T-helper 2 cell treated with Interferon-gamma antibody and Interleukin-4, amounts not matched to agents 100 ng/mL and 5 ng/mL, for 36 hours (primary cell): ENCODE measurements around the gene SKIDA1. TPM values are rescaled to one million over a fixed set of nuclear protein-coding genes. Genes with fewer than 3 reads are reported as not detected.

Experiments
- intact Hi-C: fragments of 100-400 bp; cut with micrococcal nuclease; formaldehyde crosslinking; loops from one replicate; pipeline ENCODE4 v1.15.1; 2023
- total RNA-seq: library from RNA; stranded (reverse); gene quantifications from 2 replicates; pipeline ENCODE4 v1.2.3, GENCODE V29; 2022

SKIDA1 gene
- total RNA-seq, 1 donor from 2014 or later: 0.16 TPM

- intact Hi-C loops: loop anchor here (10.0 kb wide), 1 partner anchor 765 kb away; no protein-coding TSS in a partner anchor
These were observed 35.3 kb downstream of the SKIDA1 start for GRCh38 chr10:21490028-21490710.

- intact Hi-C loops: no loop called here
These were observed 36.5 kb downstream of the SKIDA1 start for GRCh38 chr10:21488957-21489446.

GRCh38 chr10:21488246-21488956 lies 37.1 kb downstream of the SKIDA1 start:
- intact Hi-C loops: no loop called here

GRCh38 chr10:21487416-21488180 lies 37.9 kb downstream of the SKIDA1 start:
- intact Hi-C loops: no loop called here

GRCh38 chr10:21482821-21483220 lies 42.7 kb downstream of the SKIDA1 start:
- intact Hi-C loops: no loop called here

- intact Hi-C loops: no loop called here
These were observed 44.1 kb downstream of the SKIDA1 start for GRCh38 chr10:21481407-21481806.

GRCh38 chr10:21479570-21480315 lies 45.7 kb downstream of the SKIDA1 start:
- intact Hi-C loops: no loop called here

GRCh38 chr10:21475393-21475792 lies 50.1 kb downstream of the SKIDA1 start:
- intact Hi-C loops: no loop called here

GRCh38 chr10:21473541-21473940 lies 51.9 kb downstream of the SKIDA1 start:
- intact Hi-C loops: no loop called here

- intact Hi-C loops: no loop called here
These were observed 52.3 kb downstream of the SKIDA1 start for GRCh38 chr10:21473135-21473534.

GRCh38 chr10:21468086-21468485 lies 57.4 kb downstream of the SKIDA1 start:
- intact Hi-C loops: no loop called here

GRCh38 chr10:21467633-21468032 lies 57.8 kb downstream of the SKIDA1 start:
- intact Hi-C loops: no loop called here

GRCh38 chr10:21464134-21464533 lies 61.3 kb downstream of the SKIDA1 start:
- intact Hi-C loops: no loop called here

Other genes starting within 250 kb of the SKIDA1 start
- 39.2 and 45.1 TPM in 2 replicates for gene MLLT10, start 8.6 kb upstream of the SKIDA1 start, total RNA-seq